DLD1 (cell line): Measurements from ENCODE around the gene TBC1D10B.

Experiments used
- in situ Hi-C: cut with HindIII; loops from 2 replicates; pipeline ENCODE4 v1.10.0; 2017; ENCODE audit warnings: low sequenced_read_pairs

Gene TBC1D10B

GRCh38 chr16:30376461-30376902 lies 6.2 kb upstream of the TBC1D10B start:
- in situ Hi-C loops: no loop called here

- in situ Hi-C loops: no loop called here
Measured at GRCh38 chr16:30375864-30376263, 5.6 kb upstream of the TBC1D10B start.

GRCh38 chr16:30374538-30374937 lies 4.2 kb upstream of the TBC1D10B start, which contains the start of gene MYL11:
MYL11 (plus strand) TSS chr16:30374802; CDS start chr16:30374858, 56 bp downstream.
- in situ Hi-C loops: no loop called here

GRCh38 chr16:30372725-30373124 lies 2.4 kb upstream of the TBC1D10B start:
- in situ Hi-C loops: no loop called here

GRCh38 chr16:30372038-30372712 lies 1.9 kb upstream of the TBC1D10B start:
- in situ Hi-C loops: no loop called here

GRCh38 chr16:30371248-30371816 lies 1.0 kb upstream of the TBC1D10B start:
- in situ Hi-C loops: no loop called here

GRCh38 chr16:30369938-30370455 lies 297 bp downstream of the TBC1D10B start:
- in situ Hi-C loops: no loop called here

GRCh38 chr16:30369091-30369937 lies 980 bp downstream of the TBC1D10B start:
- in situ Hi-C loops: no loop called here

- in situ Hi-C loops: no loop called here
Measured at GRCh38 chr16:30368792-30369090, 1.6 kb downstream of the TBC1D10B start.

- in situ Hi-C loops: no loop called here
Measured at GRCh38 chr16:30368122-30368791, 2.0 kb downstream of the TBC1D10B start.

GRCh38 chr16:30367349-30368009 lies 2.8 kb downstream of the TBC1D10B start:
- in situ Hi-C loops: no loop called here

- in situ Hi-C loops: no loop called here
Measured at GRCh38 chr16:30366511-30366910, 3.8 kb downstream of the TBC1D10B start.

- in situ Hi-C loops: no loop called here
Measured at GRCh38 chr16:30365200-30365599, 5.1 kb downstream of the TBC1D10B start.

- in situ Hi-C loops: no loop called here
Measured at GRCh38 chr16:30361180-30361579, 9.1 kb downstream of the TBC1D10B start.

- in situ Hi-C loops: no loop called here
Measured at GRCh38 chr16:30359871-30360170, 10.5 kb downstream of the TBC1D10B start.

GRCh38 chr16:30358990-30359870 lies 11.1 kb downstream of the TBC1D10B start:
- in situ Hi-C loops: no loop called here

- in situ Hi-C loops: no loop called here
Measured at GRCh38 chr16:30358577-30358936, 11.7 kb downstream of the TBC1D10B start.

- in situ Hi-C loops: no loop called here
Measured at GRCh38 chr16:30357715-30358576, 12.3 kb downstream of the TBC1D10B start.
